ENCODE data around the gene KIAA1755. TPM values are rescaled to one million over a fixed set of nuclear protein-coding genes. Genes with fewer than 3 reads are reported as not detected.

Gene KIAA1755
- total RNA-seq, 1 donor from 2014 or later, result 0.22 TPM

DNA sequence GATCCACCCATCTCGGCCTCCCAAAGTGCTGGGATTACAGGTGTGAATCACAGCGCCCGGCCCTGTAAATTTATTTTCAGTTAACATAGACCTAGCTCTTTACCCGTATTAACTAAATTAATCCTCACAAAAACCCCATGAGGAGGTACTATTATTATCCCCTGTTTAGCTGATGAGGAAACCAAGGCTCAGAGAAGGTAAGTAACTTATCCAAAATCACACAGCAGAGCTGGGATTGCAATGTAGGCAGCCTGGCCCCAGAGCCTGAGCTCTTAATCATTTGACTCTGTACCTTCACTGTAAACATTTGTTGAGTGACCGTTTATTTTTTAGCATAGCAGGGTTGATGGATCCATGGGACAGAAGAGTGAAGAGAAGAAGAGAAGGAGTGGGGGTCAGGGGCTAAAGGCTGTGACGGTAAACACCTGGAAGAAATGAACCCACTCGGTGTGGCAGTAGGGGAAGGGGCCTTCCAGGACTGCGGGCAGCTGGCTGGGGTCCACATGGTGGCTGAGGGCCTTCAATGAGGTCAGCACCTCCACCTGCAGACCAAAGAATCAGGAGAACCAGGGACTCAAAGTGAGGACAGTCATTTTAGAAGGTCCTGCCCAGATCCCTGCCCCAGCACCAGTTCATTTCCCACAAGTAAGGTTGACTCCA lies 35.2 kb downstream of the KIAA1755 start:
- Histone ChIP-seq H2AFZ (replicated peaks) (no peak overlapping the region), H3K9me3 (ENCODE audit: low read depth) (no peaks in the 10 kb centered on the region), H3F3A (ENCODE audit: low read depth) (no peaks in the 10 kb centered on the region), H3K36me3 (no peaks in the 10 kb centered on the region), H3K27ac (no peak overlapping the region), H3K4me1 (no peaks in the 10 kb centered on the region), H3K9ac (no peak overlapping the region), H3K79me2 (ENCODE audit: low read depth) (no peaks in the 10 kb centered on the region), H4K20me1 (ENCODE audit: low read depth) (no peaks in the 10 kb centered on the region), H3K4me2 (no peak overlapping the region), H3K4me3 (no peak overlapping the region), H3K27me3 (no peaks in the 10 kb centered on the region)
- no peak overlapping the region for H3K4me3 Mint-ChIP-seq
- no peaks in the 10 kb centered on the region for H3K36me3 Mint-ChIP-seq
- H3K27ac Mint-ChIP-seq, result no peak overlapping the region
- H3K27me3 Mint-ChIP-seq (ENCODE audit: insufficient read depth, low read depth), result peaks cover 5% of the 10 kb centered on the region
- no peak for DNase-seq (ENCODE audit: low spot score)
- TF ChIP-seq EZH2phosphoT487 (IDR thresholded peaks at IDR 0.05), result no peak
- TF ChIP-seq EZH2 (IDR thresholded peaks at IDR 0.05), result no peak
- no peak for TF ChIP-seq CTCF (IDR thresholded peaks at IDR 0.05)
- H3K4me1 Mint-ChIP-seq, result peaks cover 6% of the 10 kb centered on the region
- no peaks in the 10 kb centered on the region for H3K9me3 Mint-ChIP-seq

- Histone ChIP-seq H3K9me3 (ENCODE audit: low read depth) (no peaks in the 10 kb centered on the region), H3K4me1 (no peaks in the 10 kb centered on the region), H3K4me3 (no peak overlapping the region), H2AFZ (replicated peaks) (no peak overlapping the region), H3K9ac (no peak overlapping the region), H3K79me2 (ENCODE audit: low read depth) (no peaks in the 10 kb centered on the region), H3K4me2 (no peak overlapping the region), H3K27me3 (no peaks in the 10 kb centered on the region), H3F3A (ENCODE audit: low read depth) (no peaks in the 10 kb centered on the region), H3K27ac (no peak overlapping the region), H4K20me1 (ENCODE audit: low read depth) (no peaks in the 10 kb centered on the region), H3K36me3 (no peaks in the 10 kb centered on the region)
- H3K27ac Mint-ChIP-seq, result no peak overlapping the region
- no peaks in the 10 kb centered on the region for H3K9me3 Mint-ChIP-seq
- TF ChIP-seq EZH2phosphoT487 (IDR thresholded peaks at IDR 0.05) (no peak), EZH2 (IDR thresholded peaks at IDR 0.05) (no peak), CTCF (IDR thresholded peaks at IDR 0.05) (no peak)
- H3K36me3 Mint-ChIP-seq, result no peaks in the 10 kb centered on the region
- DNase-seq (ENCODE audit: low spot score), result no peak
- peaks cover 3% of the 10 kb centered on the region for H3K27me3 Mint-ChIP-seq (ENCODE audit: insufficient read depth, low read depth)
- peaks cover 6% of the 10 kb centered on the region for H3K4me1 Mint-ChIP-seq
- no peak overlapping the region for H3K4me3 Mint-ChIP-seq
These were observed 36.0 kb downstream of the KIAA1755 start for GRCh38 chr20:38224531-38224930.

DNA sequence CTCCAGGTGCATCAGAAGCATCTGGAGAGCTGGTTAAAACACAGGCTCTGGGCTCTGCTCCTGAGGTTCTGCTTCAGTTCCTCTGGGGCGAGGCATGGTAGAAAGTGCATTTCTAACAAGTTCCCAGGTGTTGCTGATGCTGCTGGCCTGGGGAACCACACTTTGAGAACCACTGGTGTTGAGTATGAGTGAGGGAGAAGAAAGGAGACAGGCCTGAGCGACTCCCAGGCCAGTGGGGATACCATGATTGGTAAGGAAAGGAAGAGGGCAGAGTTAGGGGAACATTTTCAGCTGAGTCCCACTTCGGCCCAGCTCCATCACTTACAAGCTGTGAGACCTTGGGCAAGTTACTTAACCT lies 36.8 kb downstream of the KIAA1755 start:
- Histone ChIP-seq H3K4me1 (no peaks in the 10 kb centered on the region), H3K36me3 (no peaks in the 10 kb centered on the region), H2AFZ (replicated peaks) (no peak overlapping the region), H3K4me3 (no peak overlapping the region), H3K27me3 (no peaks in the 10 kb centered on the region), H3F3A (ENCODE audit: low read depth) (no peaks in the 10 kb centered on the region), H3K9ac (no peak overlapping the region), H3K27ac (no peak overlapping the region), H3K79me2 (ENCODE audit: low read depth) (no peaks in the 10 kb centered on the region), H4K20me1 (ENCODE audit: low read depth) (no peaks in the 10 kb centered on the region), H3K9me3 (ENCODE audit: low read depth) (no peaks in the 10 kb centered on the region), H3K4me2 (no peak overlapping the region)
- TF ChIP-seq EZH2phosphoT487 (IDR thresholded peaks at IDR 0.05) (no peak), EZH2 (IDR thresholded peaks at IDR 0.05) (no peak), CTCF (IDR thresholded peaks at IDR 0.05) (no peak)
- Mint-ChIP-seq H3K9me3 (no peaks in the 10 kb centered on the region), H3K4me1 (peaks cover 6% of the 10 kb centered on the region), H3K27me3 (ENCODE audit: insufficient read depth, low read depth) (peaks cover 3% of the 10 kb centered on the region), H3K36me3 (no peaks in the 10 kb centered on the region), H3K4me3 (no peak overlapping the region), H3K27ac (no peak overlapping the region)
- DNase-seq (ENCODE audit: low spot score), result no peak

All from neural progenitor cell (in vitro differentiated cells).